ENCODE results near the gene PSMB2.

GRCh38 chr1:35561297-35561971 lies 79.9 kb downstream of the PSMB2 start:
- TF ChIP-seq CTCF (IDR thresholded peaks at IDR 0.05; ENCODE audit: low read length) (no peak), EZH2 (IDR thresholded peaks at IDR 0.05; ENCODE audit: borderline replicate concordance, low read length) (no peak)

Data from OCI-LY1 (cell line).